ENCODE results near the gene MFN1.

Gene MFN1

GRCh38 chr3:179398574-179399231 lies 51.2 kb downstream of the MFN1 start:
- Mint-ChIP-seq H3K4me3 (no peak overlapping the region), H3K27ac (no peak overlapping the region), H3K27me3 (no peaks in the 10 kb centered on the region), H3K4me1 (no peaks in the 10 kb centered on the region), H3K9me3 (no peaks in the 10 kb centered on the region), H3K36me3 (peaks cover 16% of the 10 kb centered on the region)
- ATAC-seq: no peak

GRCh38 chr3:179401561-179401960 lies 54.1 kb downstream of the MFN1 start:
- Mint-ChIP-seq H3K27ac (no peak overlapping the region), H3K9me3 (no peaks in the 10 kb centered on the region), H3K27me3 (no peaks in the 10 kb centered on the region), H3K36me3 (peaks cover 33% of the 10 kb centered on the region), H3K4me3 (no peak overlapping the region), H3K4me1 (no peaks in the 10 kb centered on the region)
- ATAC-seq: no peak

- H3K27me3 Mint-ChIP-seq: no peaks in the 10 kb centered on the region
- H3K9me3 Mint-ChIP-seq: no peaks in the 10 kb centered on the region
- no peaks in the 10 kb centered on the region for H3K4me1 Mint-ChIP-seq
- peak overlapping the region; percentile 32 for H3K27ac Mint-ChIP-seq
- H3K36me3 Mint-ChIP-seq: peaks cover 33% of the 10 kb centered on the region
- no peak overlapping the region for H3K4me3 Mint-ChIP-seq
- no peak for ATAC-seq
Measured at GRCh38 chr3:179402963-179403362, 55.5 kb downstream of the MFN1 start.

- ATAC-seq: no peak
- Mint-ChIP-seq H3K9me3 (no peaks in the 10 kb centered on the region), H3K27me3 (no peaks in the 10 kb centered on the region), H3K4me1 (no peaks in the 10 kb centered on the region), H3K36me3 (peaks cover 41% of the 10 kb centered on the region), H3K4me3 (no peak overlapping the region), H3K27ac (no peak overlapping the region)
Measured at GRCh38 chr3:179404307-179404706, 56.8 kb downstream of the MFN1 start.

GRCh38 chr3:179410331-179410730 lies 62.8 kb downstream of the MFN1 start:
- Mint-ChIP-seq H3K9me3 (no peaks in the 10 kb centered on the region), H3K27me3 (no peaks in the 10 kb centered on the region), H3K4me3 (no peak overlapping the region), H3K36me3 (peaks cover 24% of the 10 kb centered on the region), H3K27ac (no peak overlapping the region), H3K4me1 (no peaks in the 10 kb centered on the region)
- ATAC-seq: no peak

- no peaks in the 10 kb centered on the region for H3K27me3 Mint-ChIP-seq
- no peak overlapping the region for H3K4me3 Mint-ChIP-seq
- no peak for ATAC-seq
- no peaks in the 10 kb centered on the region for H3K4me1 Mint-ChIP-seq
- H3K27ac Mint-ChIP-seq: peak overlapping the region; percentile 42
- H3K9me3 Mint-ChIP-seq: no peaks in the 10 kb centered on the region
- H3K36me3 Mint-ChIP-seq: peaks cover 23% of the 10 kb centered on the region
Measured at GRCh38 chr3:179410999-179411398, 63.5 kb downstream of the MFN1 start.

GRCh38 chr3:179414804-179415203 lies 67.3 kb downstream of the MFN1 start:
- ATAC-seq: no peak
- H3K36me3 Mint-ChIP-seq: peaks cover 24% of the 10 kb centered on the region
- H3K4me1 Mint-ChIP-seq: no peaks in the 10 kb centered on the region
- H3K27me3 Mint-ChIP-seq: no peaks in the 10 kb centered on the region
- H3K9me3 Mint-ChIP-seq: no peaks in the 10 kb centered on the region
- H3K4me3 Mint-ChIP-seq: no peak overlapping the region
- no peak overlapping the region for H3K27ac Mint-ChIP-seq

GRCh38 chr3:179415377-179415776 lies 67.9 kb downstream of the MFN1 start:
- Mint-ChIP-seq H3K4me1 (no peaks in the 10 kb centered on the region), H3K27me3 (no peaks in the 10 kb centered on the region), H3K36me3 (peaks cover 22% of the 10 kb centered on the region), H3K9me3 (no peaks in the 10 kb centered on the region), H3K27ac (no peak overlapping the region), H3K4me3 (no peak overlapping the region)
- no peak for ATAC-seq

- Mint-ChIP-seq H3K4me3 (no peak overlapping the region), H3K27ac (peak overlapping the region; percentile 42), H3K4me1 (no peaks in the 10 kb centered on the region), H3K9me3 (no peaks in the 10 kb centered on the region), H3K27me3 (no peaks in the 10 kb centered on the region), H3K36me3 (peaks cover 18% of the 10 kb centered on the region)
- ATAC-seq: no peak
Measured at GRCh38 chr3:179416681-179417080, 69.2 kb downstream of the MFN1 start.

GRCh38 chr3:179418610-179419009 lies 71.1 kb downstream of the MFN1 start:
- Mint-ChIP-seq H3K36me3 (peaks cover 15% of the 10 kb centered on the region), H3K4me1 (no peaks in the 10 kb centered on the region), H3K4me3 (no peak overlapping the region), H3K9me3 (no peaks in the 10 kb centered on the region), H3K27ac (no peak overlapping the region), H3K27me3 (no peaks in the 10 kb centered on the region)
- no peak for ATAC-seq

GRCh38 chr3:179421500-179421899 lies 74.0 kb downstream of the MFN1 start:
- H3K27ac Mint-ChIP-seq: no peak overlapping the region
- no peaks in the 10 kb centered on the region for H3K4me1 Mint-ChIP-seq
- no peak for ATAC-seq
- H3K9me3 Mint-ChIP-seq: no peaks in the 10 kb centered on the region
- no peaks in the 10 kb centered on the region for H3K27me3 Mint-ChIP-seq
- no peak overlapping the region for H3K4me3 Mint-ChIP-seq
- peaks cover 33% of the 10 kb centered on the region for H3K36me3 Mint-ChIP-seq

GRCh38 chr3:179425075-179425474 lies 77.6 kb downstream of the MFN1 start:
- Mint-ChIP-seq H3K27me3 (no peaks in the 10 kb centered on the region), H3K4me1 (peaks cover 22% of the 10 kb centered on the region), H3K27ac (peak overlapping the region; percentile 57), H3K4me3 (no peak overlapping the region), H3K36me3 (peaks cover 34% of the 10 kb centered on the region), H3K9me3 (no peaks in the 10 kb centered on the region)
- no peak for ATAC-seq

GRCh38 chr3:179428876-179429548 lies 81.5 kb downstream of the MFN1 start:
- Mint-ChIP-seq H3K9me3 (no peaks in the 10 kb centered on the region), H3K4me3 (no peak overlapping the region), H3K27me3 (no peaks in the 10 kb centered on the region), H3K27ac (peak overlapping the region; percentile 96), H3K36me3 (peaks cover 28% of the 10 kb centered on the region), H3K4me1 (peaks cover 61% of the 10 kb centered on the region)
- no peak for ATAC-seq

GRCh38 chr3:179430277-179430870 lies 82.9 kb downstream of the MFN1 start:
- no peak overlapping the region for H3K4me3 Mint-ChIP-seq
- H3K36me3 Mint-ChIP-seq: peaks cover 16% of the 10 kb centered on the region
- H3K4me1 Mint-ChIP-seq: peaks cover 66% of the 10 kb centered on the region
- no peak for ATAC-seq
- H3K27ac Mint-ChIP-seq: peak overlapping the region; percentile 96
- H3K27me3 Mint-ChIP-seq: no peaks in the 10 kb centered on the region
- H3K9me3 Mint-ChIP-seq: no peaks in the 10 kb centered on the region

- Mint-ChIP-seq H3K27ac (peak overlapping the region; percentile 96), H3K4me1 (peaks cover 66% of the 10 kb centered on the region), H3K9me3 (no peaks in the 10 kb centered on the region), H3K4me3 (peak overlapping the region; percentile 73), H3K36me3 (peaks cover 11% of the 10 kb centered on the region), H3K27me3 (no peaks in the 10 kb centered on the region)
- peak; percentile 95 for ATAC-seq
Measured at GRCh38 chr3:179432021-179432420, 84.5 kb downstream of the MFN1 start.

GRCh38 chr3:179432451-179432850 lies 84.9 kb downstream of the MFN1 start:
- Mint-ChIP-seq H3K4me3 (peak overlapping the region; percentile 73), H3K9me3 (no peaks in the 10 kb centered on the region), H3K27me3 (no peaks in the 10 kb centered on the region), H3K4me1 (peaks cover 66% of the 10 kb centered on the region), H3K36me3 (peaks cover 8% of the 10 kb centered on the region), H3K27ac (peak overlapping the region; percentile 96)
- no peak for ATAC-seq
